ENCODE results near the gene SEL1L3. TPM values are rescaled to one million over a fixed set of nuclear protein-coding genes. Genes with fewer than 3 reads are reported as not detected.

Gene SEL1L3
- total RNA-seq, 1 experiment from 2014 or later, result 15.7 TPM

DNA sequence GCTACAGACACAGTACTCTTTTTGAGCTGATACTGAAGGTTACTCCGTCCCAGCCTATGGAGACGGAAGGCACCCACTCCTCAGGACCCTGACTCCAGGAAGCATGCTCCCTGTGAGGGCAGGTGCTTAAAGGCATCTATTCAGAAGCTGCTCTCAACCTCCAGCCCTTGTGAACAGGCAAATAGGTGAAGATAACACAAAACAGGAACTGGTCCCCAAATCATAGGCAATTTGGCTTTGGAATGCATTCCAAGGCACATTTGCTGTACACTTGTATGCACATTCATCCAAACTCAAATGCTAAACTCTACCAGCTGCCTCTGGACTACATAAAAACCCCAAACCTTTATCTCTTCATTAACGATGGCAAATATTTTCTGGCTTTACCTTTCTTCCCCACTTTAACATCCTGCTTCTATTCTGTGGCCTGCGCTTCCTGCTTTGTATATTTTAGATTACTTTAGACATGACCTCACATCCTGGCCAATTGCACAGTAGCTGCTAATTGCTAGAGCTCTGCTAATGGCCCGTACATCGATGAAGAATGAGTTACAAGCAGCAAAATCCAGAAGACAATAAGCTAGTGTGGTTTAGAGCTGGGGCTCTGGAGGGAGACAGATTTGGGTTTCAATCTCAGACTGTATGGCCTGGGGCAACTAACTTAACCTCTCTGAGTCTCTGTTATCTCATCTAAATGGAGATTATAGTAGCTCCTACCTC, 3.2 kb downstream of the SEL1L3 start:
- Mint-ChIP-seq H3K4me1 (ENCODE audit: low read depth, unreplicated experiment) (peaks cover 12% of the 10 kb centered on the region), H3K27me3 (ENCODE audit: insufficient read depth, unreplicated experiment) (no peaks in the 10 kb centered on the region), H3K36me3 (ENCODE audit: insufficient read depth, unreplicated experiment) (no peaks in the 10 kb centered on the region), H3K4me3 (ENCODE audit: unreplicated experiment) (no peak overlapping the region), H3K27ac (ENCODE audit: unreplicated experiment) (no peak overlapping the region), H3K9me3 (ENCODE audit: unreplicated experiment) (no peaks in the 10 kb centered on the region)
- no TSS peak for BruUV-seq (replicated peaks)
- H3K27me3 ChIP-seq (replicated peaks; ENCODE audit: control insufficient read depth, insufficient read depth, low read length), result no peaks in the 10 kb centered on the region
- H3K4me1 ChIP-seq, result peaks cover 9% of the 10 kb centered on the region; the same call in 1 of the 2 replicates
- DNase-seq, result no peak
- TF ChIP-seq, protein P1, sequence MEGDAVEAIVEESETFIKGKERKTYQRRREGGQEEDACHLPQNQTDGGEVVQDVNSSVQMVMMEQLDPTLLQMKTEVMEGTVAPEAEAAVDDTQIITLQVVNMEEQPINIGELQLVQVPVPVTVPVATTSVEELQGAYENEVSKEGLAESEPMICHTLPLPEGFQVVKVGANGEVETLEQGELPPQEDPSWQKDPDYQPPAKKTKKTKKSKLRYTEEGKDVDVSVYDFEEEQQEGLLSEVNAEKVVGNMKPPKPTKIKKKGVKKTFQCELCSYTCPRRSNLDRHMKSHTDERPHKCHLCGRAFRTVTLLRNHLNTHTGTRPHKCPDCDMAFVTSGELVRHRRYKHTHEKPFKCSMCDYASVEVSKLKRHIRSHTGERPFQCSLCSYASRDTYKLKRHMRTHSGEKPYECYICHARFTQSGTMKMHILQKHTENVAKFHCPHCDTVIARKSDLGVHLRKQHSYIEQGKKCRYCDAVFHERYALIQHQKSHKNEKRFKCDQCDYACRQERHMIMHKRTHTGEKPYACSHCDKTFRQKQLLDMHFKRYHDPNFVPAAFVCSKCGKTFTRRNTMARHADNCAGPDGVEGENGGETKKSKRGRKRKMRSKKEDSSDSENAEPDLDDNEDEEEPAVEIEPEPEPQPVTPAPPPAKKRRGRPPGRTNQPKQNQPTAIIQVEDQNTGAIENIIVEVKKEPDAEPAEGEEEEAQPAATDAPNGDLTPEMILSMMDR (IDR thresholded peaks at IDR 0.05; ENCODE audit: insufficient read depth in 1 of 2, low read depth in 1 of 2, low read length in 1 of 2, severe bottlenecking in 1 of 2, unreplicated experiment in 1 of 2), result no peak
- H3K36me3 ChIP-seq (ENCODE audit: control insufficient read depth, insufficient read depth, low read length), result no peaks in the 10 kb centered on the region
- ChIA-PET POLR2A (no interaction called here), CTCF (no interaction called here)
- H3K9me3 ChIP-seq, result no peaks in the 10 kb centered on the region
- intact Hi-C loops (cut with micrococcal nuclease; ENCODE audit: unreplicated experiment), result loop anchor here (5.0 kb wide), 1 partner anchor 53 kb away; the partner anchor contains the start of gene SMIM20
- no peak overlapping the region for H3K4me3 ChIP-seq (ENCODE audit: low read depth, low read length)

DNA sequence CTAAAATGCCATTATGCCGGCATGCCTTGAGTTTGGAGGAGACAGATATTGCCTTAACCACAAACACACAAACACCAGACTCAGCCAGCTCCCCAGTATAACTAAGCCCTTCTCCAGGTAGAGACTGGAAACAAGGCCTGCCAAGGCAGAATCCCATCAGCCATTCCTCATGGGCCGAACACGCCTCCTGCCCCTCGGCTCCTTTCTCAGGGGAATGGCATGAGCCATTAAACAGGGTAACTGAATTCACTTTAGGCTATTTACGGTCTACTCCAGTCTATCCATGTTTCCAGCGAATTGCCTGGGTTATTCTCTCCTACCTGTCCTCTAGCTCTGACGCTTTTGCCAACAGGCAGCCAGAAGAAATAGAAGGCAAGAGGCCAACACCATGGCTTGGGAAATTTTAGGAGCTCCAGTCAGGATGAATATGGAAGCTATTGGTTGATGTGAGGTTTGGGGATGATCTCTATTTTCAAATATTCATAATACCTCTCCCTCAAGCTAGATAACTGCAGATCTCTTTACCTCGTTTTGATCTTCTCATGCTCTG, 4.9 kb downstream of the SEL1L3 start:
- H3K36me3 ChIP-seq (ENCODE audit: control insufficient read depth, insufficient read depth, low read length), result no peaks in the 10 kb centered on the region
- TF ChIP-seq, protein P1 (IDR thresholded peaks at IDR 0.05; ENCODE audit: insufficient read depth in 1 of 2, low read depth in 1 of 2, low read length in 1 of 2, severe bottlenecking in 1 of 2, unreplicated experiment in 1 of 2), result no peak
- no peaks in the 10 kb centered on the region for H3K4me1 ChIP-seq
- no peak overlapping the region for H3K4me3 Mint-ChIP-seq (ENCODE audit: unreplicated experiment)
- no peak overlapping the region for H3K27ac Mint-ChIP-seq (ENCODE audit: unreplicated experiment)
- intact Hi-C loops (cut with micrococcal nuclease; ENCODE audit: unreplicated experiment), result no loop called here
- ChIA-PET CTCF (no interaction called here), POLR2A (no interaction called here)
- H3K9me3 ChIP-seq, result no peaks in the 10 kb centered on the region
- no peak for DNase-seq
- no peaks in the 10 kb centered on the region for H3K9me3 Mint-ChIP-seq (ENCODE audit: unreplicated experiment)
- H3K4me1 Mint-ChIP-seq (ENCODE audit: low read depth, unreplicated experiment), result peaks cover 12% of the 10 kb centered on the region
- H3K27me3 Mint-ChIP-seq (ENCODE audit: insufficient read depth, unreplicated experiment), result no peaks in the 10 kb centered on the region
- no TSS peak for BruUV-seq (replicated peaks)
- H3K27me3 ChIP-seq (replicated peaks; ENCODE audit: control insufficient read depth, insufficient read depth, low read length), result no peaks in the 10 kb centered on the region
- H3K4me3 ChIP-seq (ENCODE audit: low read depth, low read length), result no peak overlapping the region
- no peaks in the 10 kb centered on the region for H3K36me3 Mint-ChIP-seq (ENCODE audit: insufficient read depth, unreplicated experiment)

DNA sequence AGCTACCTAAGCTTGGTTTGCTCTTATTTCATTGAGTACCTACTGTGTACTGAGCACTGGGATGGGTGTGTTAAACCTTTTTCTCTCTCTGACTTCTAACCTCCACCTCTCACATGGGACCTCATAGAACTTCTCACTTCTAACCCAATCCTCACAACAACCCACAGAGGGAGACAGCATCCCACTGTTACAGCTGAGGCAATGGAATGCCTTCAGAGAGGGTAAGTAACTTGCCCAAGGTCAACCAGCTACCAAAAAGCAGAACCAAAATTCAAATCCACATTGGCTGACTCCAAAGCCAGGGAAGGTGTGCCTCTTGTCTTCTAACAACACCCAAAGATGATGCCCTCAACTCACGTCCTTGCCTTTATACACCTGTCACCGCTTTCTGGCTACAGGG, 5.4 kb downstream of the SEL1L3 start:
- intact Hi-C loops (cut with micrococcal nuclease; ENCODE audit: unreplicated experiment), result no loop called here
- no peak overlapping the region for H3K4me3 ChIP-seq (ENCODE audit: low read depth, low read length)
- TF ChIP-seq, protein P1 (IDR thresholded peaks at IDR 0.05; ENCODE audit: insufficient read depth in 1 of 2, low read depth in 1 of 2, low read length in 1 of 2, severe bottlenecking in 1 of 2, unreplicated experiment in 1 of 2), result no peak
- Mint-ChIP-seq H3K4me1 (ENCODE audit: low read depth, unreplicated experiment) (peaks cover 12% of the 10 kb centered on the region), H3K27ac (ENCODE audit: unreplicated experiment) (no peak overlapping the region), H3K4me3 (ENCODE audit: unreplicated experiment) (no peak overlapping the region), H3K27me3 (ENCODE audit: insufficient read depth, unreplicated experiment) (no peaks in the 10 kb centered on the region), H3K36me3 (ENCODE audit: insufficient read depth, unreplicated experiment) (no peaks in the 10 kb centered on the region), H3K9me3 (ENCODE audit: unreplicated experiment) (no peaks in the 10 kb centered on the region)
- H3K36me3 ChIP-seq (ENCODE audit: control insufficient read depth, insufficient read depth, low read length), result no peaks in the 10 kb centered on the region
- H3K27me3 ChIP-seq (replicated peaks; ENCODE audit: control insufficient read depth, insufficient read depth, low read length), result no peaks in the 10 kb centered on the region
- ChIA-PET POLR2A (no interaction called here), CTCF (no interaction called here)
- no peaks in the 10 kb centered on the region for H3K9me3 ChIP-seq
- H3K4me1 ChIP-seq, result no peaks in the 10 kb centered on the region
- no peak for DNase-seq
- no TSS peak for BruUV-seq (replicated peaks)
